Right atrium auricular region (tissue), 2 donors: ENCODE results near the gene KCNMA1. TPM values are rescaled to one million over a fixed set of nuclear protein-coding genes. Genes with fewer than 3 reads are reported as not detected.

Experiments
- DNase-seq: peaks from one replicate; pipeline ENCODE4 v3.0.0-alpha.2; 2019; ENCODE audit warnings: low spot score
- H3K27ac ChIP-seq, 2 donors: fragments of 200-600 bp; sonication (generic); 1 replicate in 1 of 2; 2 replicates in 1 of 2; pipeline ENCODE4 v1.5.1; 2016 to 2019
- H3K27me3 ChIP-seq, 2 donors: fragments of 200-600 bp; sonication (generic); one replicate each; pipeline versions ENCODE4 v1.5.1 to v1.6.0; 2017 to 2019
- H3K36me3 ChIP-seq: fragments of 200-600 bp; sonication (generic); one replicate; pipeline ENCODE4 v1.5.1; 2016
- H3K4me1 ChIP-seq, 2 donors: fragments of 200-600 bp; sonication (generic); one replicate each; pipeline versions ENCODE4 v1.5.1 to v1.6.0; 2017 to 2019
- H3K4me3 ChIP-seq, 2 donors: fragments of 200-600 bp; sonication (generic); 1 replicate in 1 of 2; 2 replicates in 1 of 2; pipeline ENCODE4 v1.5.1; 2017 to 2019; ENCODE audit warnings: mild to moderate bottlenecking in 1 of 2, moderate library complexity in 1 of 2
- H3K9me3 ChIP-seq, 2 donors: fragments of 200-600 bp; sonication (generic); one replicate each; pipeline ENCODE4 v1.5.1; 2019
- total RNA-seq, 2 donors: library from RNA; depleted of rRNA; stranded (reverse); fragments of >200 nt; gene quantifications; one replicate each; pipeline ENCODE4 v1.1.0, GENCODE V29; 2016
- TF ChIP-seq, protein P1 (sequence below), 2 donors: fragments of 200-600 bp; sonication (generic); IDR thresholded peaks; one replicate each; pipeline ENCODE4 v1.5.1; 2019; ENCODE audit warnings: antibody characterized with exemption in 2 of 2

The KCNMA1 gene
- total RNA-seq, 2 donors from 2014 or later: 2.3 to 3.5 TPM

DNA sequence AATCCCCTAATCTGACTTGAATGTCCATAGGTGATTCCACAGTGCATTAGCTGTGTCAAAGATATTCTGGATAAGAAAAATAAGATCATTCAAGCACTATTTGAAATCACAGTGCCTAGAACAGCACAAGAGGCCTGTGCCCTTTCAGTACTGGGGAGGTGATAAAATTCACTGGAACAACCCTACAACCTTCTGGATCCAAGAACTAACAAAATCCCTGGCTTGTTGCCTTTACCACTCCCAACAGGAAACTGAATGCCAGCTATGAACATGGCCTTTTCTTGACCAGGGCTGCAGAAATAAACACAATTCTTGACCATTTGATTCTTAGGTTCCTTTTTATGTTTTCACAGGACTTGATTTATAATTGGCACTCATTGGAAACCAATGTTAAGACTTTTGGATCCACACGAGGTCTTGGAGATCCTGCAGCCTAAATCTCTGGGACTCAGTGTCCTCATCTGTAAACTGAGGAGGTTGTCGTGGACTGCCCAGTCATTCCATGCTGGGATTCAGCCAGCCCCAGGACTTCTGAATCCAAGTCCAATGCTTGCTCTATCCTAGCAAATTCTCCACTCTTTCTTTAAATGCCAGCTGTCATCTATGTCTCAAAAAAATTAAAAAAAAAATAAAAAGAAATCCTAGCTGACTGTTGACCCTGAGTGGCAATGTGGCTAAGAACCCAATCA, 624.7 kb downstream of the KCNMA1 start:
- Histone ChIP-seq H3K27me3 (no peaks in the 10 kb centered on the region), H3K4me1 (peaks cover 0 to 17% of the 10 kb centered on the region in 2 donors), H3K27ac (peak overlapping the region; percentile 43 to 67), H3K36me3 (no peaks in the 10 kb centered on the region), H3K9me3 (no peaks in the 10 kb centered on the region), H3K4me3 (no peak overlapping the region)
- no peak for DNase-seq
- TF ChIP-seq, protein P1, sequence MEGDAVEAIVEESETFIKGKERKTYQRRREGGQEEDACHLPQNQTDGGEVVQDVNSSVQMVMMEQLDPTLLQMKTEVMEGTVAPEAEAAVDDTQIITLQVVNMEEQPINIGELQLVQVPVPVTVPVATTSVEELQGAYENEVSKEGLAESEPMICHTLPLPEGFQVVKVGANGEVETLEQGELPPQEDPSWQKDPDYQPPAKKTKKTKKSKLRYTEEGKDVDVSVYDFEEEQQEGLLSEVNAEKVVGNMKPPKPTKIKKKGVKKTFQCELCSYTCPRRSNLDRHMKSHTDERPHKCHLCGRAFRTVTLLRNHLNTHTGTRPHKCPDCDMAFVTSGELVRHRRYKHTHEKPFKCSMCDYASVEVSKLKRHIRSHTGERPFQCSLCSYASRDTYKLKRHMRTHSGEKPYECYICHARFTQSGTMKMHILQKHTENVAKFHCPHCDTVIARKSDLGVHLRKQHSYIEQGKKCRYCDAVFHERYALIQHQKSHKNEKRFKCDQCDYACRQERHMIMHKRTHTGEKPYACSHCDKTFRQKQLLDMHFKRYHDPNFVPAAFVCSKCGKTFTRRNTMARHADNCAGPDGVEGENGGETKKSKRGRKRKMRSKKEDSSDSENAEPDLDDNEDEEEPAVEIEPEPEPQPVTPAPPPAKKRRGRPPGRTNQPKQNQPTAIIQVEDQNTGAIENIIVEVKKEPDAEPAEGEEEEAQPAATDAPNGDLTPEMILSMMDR (IDR thresholded peaks at IDR 0.05): no peak

DNA sequence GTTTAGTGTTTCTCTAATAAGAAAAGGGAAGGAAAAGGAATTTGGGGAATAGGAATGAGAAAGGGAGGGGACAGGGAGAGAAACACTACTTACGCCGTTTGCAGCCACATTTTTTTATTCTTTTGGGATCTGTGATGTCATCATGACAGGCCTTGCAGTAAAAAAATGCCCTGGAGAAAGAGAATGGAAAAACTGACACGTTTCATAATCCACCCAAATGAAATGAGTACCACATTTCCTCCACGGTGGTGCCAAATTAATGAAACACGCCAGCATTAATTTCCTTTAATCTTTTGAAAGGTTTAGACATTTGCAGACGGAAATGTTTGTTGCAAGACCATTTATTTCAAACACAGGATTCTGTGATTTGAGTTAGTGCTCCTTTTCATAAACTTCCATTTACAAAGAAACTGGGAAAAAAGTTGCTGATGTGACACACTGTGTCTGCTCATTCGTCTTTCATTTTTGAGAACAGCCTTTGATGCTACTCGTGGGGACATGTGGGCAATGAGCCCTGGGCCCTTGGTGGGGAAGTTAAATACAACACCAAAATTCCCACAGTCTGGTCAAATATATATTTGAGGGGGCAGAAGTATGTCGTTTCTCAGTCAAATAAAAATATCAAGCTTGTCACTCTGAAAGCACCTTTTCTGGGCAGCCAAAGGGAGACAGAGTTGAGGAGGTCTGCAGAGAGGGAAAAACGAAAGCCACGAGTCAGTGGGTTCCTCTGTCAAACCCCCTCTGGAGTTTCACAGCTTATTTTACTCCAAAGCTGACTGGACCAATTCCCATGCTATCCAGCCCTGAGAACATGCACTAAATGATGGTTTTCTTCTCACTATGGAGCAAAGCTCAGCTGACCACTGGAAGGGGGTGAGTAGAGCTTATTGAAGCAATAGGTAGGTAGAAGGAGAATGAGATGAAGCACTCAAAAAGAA, 625.5 kb downstream of the KCNMA1 start:
- no peak for DNase-seq
- H3K27ac ChIP-seq: peak overlapping the region; percentile 53 to 67
- TF ChIP-seq, protein P1 (IDR thresholded peaks at IDR 0.05): no peak
- no peaks in the 10 kb centered on the region for H3K36me3 ChIP-seq
- H3K4me3 ChIP-seq: no peak overlapping the region
- H3K9me3 ChIP-seq: no peaks in the 10 kb centered on the region
- H3K4me1 ChIP-seq: peaks cover 0 to 17% of the 10 kb centered on the region in 2 donors
- no peaks in the 10 kb centered on the region for H3K27me3 ChIP-seq

DNA sequence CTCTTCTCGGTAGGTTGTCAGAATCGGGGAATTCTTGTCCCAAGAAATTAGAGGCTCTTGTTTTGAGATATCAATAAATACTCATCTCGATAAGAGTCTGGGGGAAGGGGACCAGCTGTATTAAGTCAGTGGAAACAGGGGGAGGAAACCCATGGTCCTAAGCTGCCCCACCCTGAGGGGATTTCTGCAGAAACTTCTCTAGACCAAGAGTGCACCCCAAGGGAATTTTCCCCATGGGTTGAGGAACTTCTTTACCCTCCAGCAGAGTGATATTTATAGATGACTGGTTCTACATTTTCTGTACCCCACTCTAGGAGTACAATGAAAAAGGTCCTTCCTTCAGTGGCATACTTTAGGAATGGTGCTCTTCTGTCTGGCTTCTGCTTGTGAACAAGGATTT, 627.2 kb downstream of the KCNMA1 start:
- H3K27me3 ChIP-seq: no peaks in the 10 kb centered on the region
- no peaks in the 10 kb centered on the region for H3K36me3 ChIP-seq
- DNase-seq: no peak
- TF ChIP-seq, protein P1 (IDR thresholded peaks at IDR 0.05): no peak
- no peak overlapping the region for H3K27ac ChIP-seq
- no peak overlapping the region for H3K4me3 ChIP-seq
- no peaks in the 10 kb centered on the region for H3K9me3 ChIP-seq
- peaks cover 0 to 17% of the 10 kb centered on the region in 2 donors for H3K4me1 ChIP-seq

DNA sequence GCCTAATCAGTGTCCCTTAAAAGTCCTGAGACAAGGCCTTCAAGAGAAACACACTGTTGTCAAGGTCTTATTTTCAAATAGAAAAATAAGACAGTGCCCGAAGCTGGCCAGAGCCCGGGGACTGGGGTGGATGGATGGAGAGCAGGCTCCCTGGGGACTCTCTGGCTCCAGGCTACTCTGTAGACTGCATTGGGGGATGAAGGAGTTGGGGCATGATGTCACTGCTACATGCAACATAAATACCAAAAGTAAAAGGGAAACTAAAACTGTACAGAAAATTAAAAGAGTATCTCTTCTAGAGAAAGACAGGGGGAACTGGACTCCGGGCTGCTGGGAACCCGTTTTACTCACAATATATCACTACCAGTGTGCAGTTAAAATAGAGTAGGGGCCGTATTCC, 629.8 kb downstream of the KCNMA1 start:
- TF ChIP-seq, protein P1 (IDR thresholded peaks at IDR 0.05): no peak
- H3K4me1 ChIP-seq: peaks cover 0 to 15% of the 10 kb centered on the region in 2 donors
- no peak overlapping the region for H3K4me3 ChIP-seq
- H3K9me3 ChIP-seq: no peaks in the 10 kb centered on the region
- no peaks in the 10 kb centered on the region for H3K27me3 ChIP-seq
- DNase-seq: no peak
- no peak overlapping the region for H3K27ac ChIP-seq
- no peaks in the 10 kb centered on the region for H3K36me3 ChIP-seq

DNA sequence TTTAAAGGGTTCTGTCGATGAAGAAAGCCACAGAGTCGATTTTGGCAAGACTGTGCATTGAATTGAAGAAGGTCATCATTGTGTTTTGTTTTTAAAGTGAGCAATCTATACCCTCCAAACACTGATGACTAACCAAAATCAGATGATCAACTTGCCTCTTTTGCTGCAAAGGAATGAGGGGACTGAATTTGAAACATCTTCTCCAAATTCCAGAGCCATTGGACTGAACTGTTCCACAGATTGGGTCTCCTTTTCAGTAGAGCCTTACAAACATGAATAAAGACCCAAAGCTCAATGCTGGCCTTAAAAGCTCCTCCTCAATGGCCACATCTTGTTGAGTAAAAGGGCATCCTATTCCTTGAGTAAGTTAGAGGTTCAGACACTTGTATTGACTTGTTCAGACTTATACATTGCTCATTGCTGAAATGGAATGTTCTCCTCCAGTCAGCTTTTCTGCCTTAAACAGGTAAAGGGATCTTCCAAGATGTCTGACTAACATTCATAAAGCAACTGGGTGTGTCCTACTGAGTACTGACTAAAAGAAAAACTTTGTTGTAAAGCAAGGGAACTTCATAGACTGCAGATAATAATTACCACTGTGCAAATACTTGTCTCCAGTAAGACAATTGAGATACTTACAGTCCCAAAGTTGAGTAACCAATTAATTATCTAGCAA, 630.6 kb downstream of the KCNMA1 start:
- no peak for DNase-seq
- TF ChIP-seq, protein P1 (IDR thresholded peaks at IDR 0.05): no peak
- H3K27ac ChIP-seq: no peak overlapping the region

More for the DNA sequence above, 630.6 kb downstream of the KCNMA1 start:
- H3K27me3 ChIP-seq: no peaks in the 10 kb centered on the region
- peaks cover 0 to 6% of the 10 kb centered on the region in 2 donors for H3K4me1 ChIP-seq
- H3K4me3 ChIP-seq: no peak overlapping the region
- H3K36me3 ChIP-seq: no peaks in the 10 kb centered on the region
- H3K9me3 ChIP-seq: no peaks in the 10 kb centered on the region
